Testis (tissue), 2 donors: ENCODE data around the gene ADD3.

ENCODE experiments used
- CTCF ChIP-seq, 3 experiments: fragments of 450-650 bp in 2 of 3; fragments of 200-600 bp in 1 of 3; sonication (generic) in 1 of 3; IDR thresholded peaks; one replicate each; pipeline ENCODE4 v1.5.1; 2016 to 2019; ENCODE audit warnings: antibody characterized with exemption in 3 of 3, mild to moderate bottlenecking in 2 of 3, moderate library complexity in 1 of 3
- POLR2A ChIP-seq: fragments of 450-650 bp; IDR thresholded peaks from one replicate; pipeline ENCODE4 v1.6.1; 2017; ENCODE audit warnings: antibody characterized with exemption, mild to moderate bottlenecking, moderate library complexity

GRCh38 chr10:110170142-110170971, 162.6 kb downstream of the ADD3 start:
- TF ChIP-seq CTCF (IDR thresholded peaks at IDR 0.05) (no peak), POLR2A (no peak)
